Measurements from ENCODE around the gene HBG1. TPM values are rescaled to one million over a fixed set of nuclear protein-coding genes. Genes with fewer than 3 reads are reported as not detected.

HBG1 gene
- total RNA-seq, 2 donors from 2014 or later = not detected

- H3K27me3 Mint-ChIP-seq = peaks cover 19% of the 10 kb centered on the region
- H3K4me3 Mint-ChIP-seq = no peak overlapping the region
- no peaks in the 10 kb centered on the region for H3K36me3 Mint-ChIP-seq (ENCODE audit: low read depth)
- no peak for ATAC-seq (replicated peaks)
- H3K9me3 Mint-ChIP-seq = no peaks in the 10 kb centered on the region
- H3K4me1 Mint-ChIP-seq = no peaks in the 10 kb centered on the region
- H3K27ac Mint-ChIP-seq = no peak overlapping the region
Observed at GRCh38 chr11:5246772-5247471, 2.7 kb downstream of the HBG1 start.

- Mint-ChIP-seq H3K4me1 (no peaks in the 10 kb centered on the region), H3K4me3 (no peak overlapping the region), H3K27ac (no peak overlapping the region), H3K36me3 (ENCODE audit: low read depth) (no peaks in the 10 kb centered on the region), H3K27me3 (peaks cover 15% of the 10 kb centered on the region), H3K9me3 (no peaks in the 10 kb centered on the region)
- ATAC-seq (replicated peaks) = no peak
Observed at GRCh38 chr11:5245155-5245554, 4.5 kb downstream of the HBG1 start.

- no peaks in the 10 kb centered on the region for H3K9me3 Mint-ChIP-seq
- no peaks in the 10 kb centered on the region for H3K4me1 Mint-ChIP-seq
- H3K36me3 Mint-ChIP-seq (ENCODE audit: low read depth) = no peaks in the 10 kb centered on the region
- no peak overlapping the region for H3K4me3 Mint-ChIP-seq
- H3K27me3 Mint-ChIP-seq = peaks cover 13% of the 10 kb centered on the region
- no peak overlapping the region for H3K27ac Mint-ChIP-seq
- no peak for ATAC-seq (replicated peaks)
Observed at GRCh38 chr11:5243816-5244180, 5.9 kb downstream of the HBG1 start.

GRCh38 chr11:5242933-5243815, 6.5 kb downstream of the HBG1 start:
- Mint-ChIP-seq H3K4me3 (no peak overlapping the region), H3K27me3 (peaks cover 13% of the 10 kb centered on the region), H3K9me3 (no peaks in the 10 kb centered on the region), H3K36me3 (ENCODE audit: low read depth) (no peaks in the 10 kb centered on the region), H3K4me1 (no peaks in the 10 kb centered on the region), H3K27ac (no peak overlapping the region)
- ATAC-seq (replicated peaks) = no peak

GRCh38 chr11:5242208-5242607, 7.4 kb downstream of the HBG1 start:
- H3K27ac Mint-ChIP-seq = no peak overlapping the region
- no peak overlapping the region for H3K4me3 Mint-ChIP-seq
- no peaks in the 10 kb centered on the region for H3K36me3 Mint-ChIP-seq (ENCODE audit: low read depth)
- H3K9me3 Mint-ChIP-seq = no peaks in the 10 kb centered on the region
- H3K4me1 Mint-ChIP-seq = no peaks in the 10 kb centered on the region
- H3K27me3 Mint-ChIP-seq = peaks cover 13% of the 10 kb centered on the region
- ATAC-seq (replicated peaks) = no peak

GRCh38 chr11:5241458-5241857, 8.2 kb downstream of the HBG1 start:
- H3K4me1 Mint-ChIP-seq = no peaks in the 10 kb centered on the region
- H3K4me3 Mint-ChIP-seq = no peak overlapping the region
- H3K27ac Mint-ChIP-seq = no peak overlapping the region
- peaks cover 13% of the 10 kb centered on the region for H3K27me3 Mint-ChIP-seq
- no peak for ATAC-seq (replicated peaks)
- no peaks in the 10 kb centered on the region for H3K36me3 Mint-ChIP-seq (ENCODE audit: low read depth)
- no peaks in the 10 kb centered on the region for H3K9me3 Mint-ChIP-seq

GRCh38 chr11:5240458-5240857, 9.2 kb downstream of the HBG1 start:
- Mint-ChIP-seq H3K4me3 (no peak overlapping the region), H3K9me3 (no peaks in the 10 kb centered on the region), H3K4me1 (no peaks in the 10 kb centered on the region), H3K27me3 (peaks cover 14% of the 10 kb centered on the region), H3K27ac (no peak overlapping the region), H3K36me3 (ENCODE audit: low read depth) (no peaks in the 10 kb centered on the region)
- no peak for ATAC-seq (replicated peaks)

- no peak overlapping the region for H3K27ac Mint-ChIP-seq
- H3K4me1 Mint-ChIP-seq = no peaks in the 10 kb centered on the region
- H3K9me3 Mint-ChIP-seq = no peaks in the 10 kb centered on the region
- H3K36me3 Mint-ChIP-seq (ENCODE audit: low read depth) = no peaks in the 10 kb centered on the region
- H3K27me3 Mint-ChIP-seq = peaks cover 16% of the 10 kb centered on the region
- ATAC-seq (replicated peaks) = no peak
- no peak overlapping the region for H3K4me3 Mint-ChIP-seq
Observed at GRCh38 chr11:5240056-5240455, 9.6 kb downstream of the HBG1 start.

GRCh38 chr11:5239046-5239445, 10.6 kb downstream of the HBG1 start:
- Mint-ChIP-seq H3K27me3 (peaks cover 11% of the 10 kb centered on the region), H3K4me3 (no peak overlapping the region), H3K36me3 (ENCODE audit: low read depth) (no peaks in the 10 kb centered on the region), H3K4me1 (no peaks in the 10 kb centered on the region), H3K27ac (no peak overlapping the region), H3K9me3 (no peaks in the 10 kb centered on the region)
- ATAC-seq (replicated peaks) = no peak

- no peaks in the 10 kb centered on the region for H3K36me3 Mint-ChIP-seq (ENCODE audit: low read depth)
- H3K4me1 Mint-ChIP-seq = no peaks in the 10 kb centered on the region
- H3K9me3 Mint-ChIP-seq = no peaks in the 10 kb centered on the region
- ATAC-seq (replicated peaks) = no peak
- H3K27ac Mint-ChIP-seq = no peak overlapping the region
- no peak overlapping the region for H3K4me3 Mint-ChIP-seq
- peaks cover 11% of the 10 kb centered on the region for H3K27me3 Mint-ChIP-seq
Observed at GRCh38 chr11:5238486-5238885, 11.2 kb downstream of the HBG1 start.

- Mint-ChIP-seq H3K36me3 (ENCODE audit: low read depth) (no peaks in the 10 kb centered on the region), H3K27me3 (peaks cover 10% of the 10 kb centered on the region), H3K9me3 (no peaks in the 10 kb centered on the region), H3K4me1 (no peaks in the 10 kb centered on the region), H3K27ac (no peak overlapping the region), H3K4me3 (no peak overlapping the region)
- no peak for ATAC-seq (replicated peaks)
Observed at GRCh38 chr11:5237420-5237819, 12.2 kb downstream of the HBG1 start.

- H3K9me3 Mint-ChIP-seq = no peaks in the 10 kb centered on the region
- ATAC-seq (replicated peaks) = no peak
- H3K4me3 Mint-ChIP-seq = no peak overlapping the region
- H3K27me3 Mint-ChIP-seq = peaks cover 8% of the 10 kb centered on the region
- no peaks in the 10 kb centered on the region for H3K4me1 Mint-ChIP-seq
- H3K36me3 Mint-ChIP-seq (ENCODE audit: low read depth) = no peaks in the 10 kb centered on the region
- H3K27ac Mint-ChIP-seq = no peak overlapping the region
Observed at GRCh38 chr11:5235364-5236095, 14.1 kb downstream of the HBG1 start.

- peaks cover 8% of the 10 kb centered on the region for H3K27me3 Mint-ChIP-seq
- H3K36me3 Mint-ChIP-seq (ENCODE audit: low read depth) = no peaks in the 10 kb centered on the region
- H3K27ac Mint-ChIP-seq = no peak within 1 kb of the TSS
- no peaks in the 10 kb centered on the region for H3K4me1 Mint-ChIP-seq
- no peaks in the 10 kb centered on the region for H3K9me3 Mint-ChIP-seq
- no peak for ATAC-seq (replicated peaks)
- no peak within 1 kb of the TSS for H3K4me3 Mint-ChIP-seq
Observed at GRCh38 chr11:5234381-5234834, 15.2 kb downstream of the HBG1 start, which contains the start of gene HBD. HBD (minus strand) TSS chr11:5234483; CDS start chr11:5234433, 50 bp downstream.

GRCh38 chr11:5233307-5233706, 16.4 kb downstream of the HBG1 start:
- H3K4me3 Mint-ChIP-seq = no peak overlapping the region
- no peaks in the 10 kb centered on the region for H3K36me3 Mint-ChIP-seq (ENCODE audit: low read depth)
- no peak overlapping the region for H3K27ac Mint-ChIP-seq
- H3K9me3 Mint-ChIP-seq = no peaks in the 10 kb centered on the region
- peaks cover 8% of the 10 kb centered on the region for H3K27me3 Mint-ChIP-seq
- no peak for ATAC-seq (replicated peaks)
- no peaks in the 10 kb centered on the region for H3K4me1 Mint-ChIP-seq
